HG02943 (cell line): ENCODE results near the gene UPF1.

ENCODE experiments used
- ATAC-seq: cut with Tn5 transposase; IDR thresholded peaks from one replicate; pipeline ENCODE4 v1.9.1; 2021; ENCODE audit warnings: mild to moderate bottlenecking, low read depth, moderate library complexity; ENCODE audit not compliant: unreplicated experiment

UPF1 gene

DNA sequence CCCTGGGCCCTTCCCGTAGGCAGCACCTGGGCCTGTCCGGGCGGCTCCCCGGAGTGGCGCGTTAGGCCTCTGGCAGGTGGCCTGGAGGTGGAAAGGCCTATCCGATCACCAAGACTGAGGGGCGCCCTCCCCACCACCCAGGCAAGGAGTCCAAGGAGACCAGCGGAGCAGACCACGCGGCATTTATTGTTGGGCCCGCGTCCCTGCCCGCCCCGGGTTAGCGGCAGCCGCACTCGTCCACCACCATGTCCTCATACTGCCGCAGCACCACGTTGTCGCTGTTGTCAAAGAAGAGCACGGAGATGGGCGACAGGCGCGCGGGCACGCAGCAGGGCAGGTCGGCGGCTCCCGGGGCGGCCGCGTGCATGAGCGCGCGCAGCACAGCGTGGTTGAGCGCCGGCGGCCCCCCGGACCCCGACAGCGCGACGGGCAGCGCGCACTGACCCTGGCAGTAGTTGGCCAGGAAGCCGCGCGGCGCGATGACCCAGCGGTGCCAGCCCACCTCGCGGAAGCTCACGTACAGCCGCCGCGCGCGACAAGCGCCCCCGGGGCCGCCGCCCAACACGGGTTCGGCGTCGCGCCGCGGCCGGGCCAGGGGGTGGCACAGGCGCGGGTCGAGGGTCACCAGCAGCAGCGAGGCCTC, 36.7 kb downstream of the UPF1 start:
- ATAC-seq, result no peak

- no peak for ATAC-seq
These were observed 37.4 kb downstream of the UPF1 start for GRCh38 chr19:18869023-18869618.

DNA sequence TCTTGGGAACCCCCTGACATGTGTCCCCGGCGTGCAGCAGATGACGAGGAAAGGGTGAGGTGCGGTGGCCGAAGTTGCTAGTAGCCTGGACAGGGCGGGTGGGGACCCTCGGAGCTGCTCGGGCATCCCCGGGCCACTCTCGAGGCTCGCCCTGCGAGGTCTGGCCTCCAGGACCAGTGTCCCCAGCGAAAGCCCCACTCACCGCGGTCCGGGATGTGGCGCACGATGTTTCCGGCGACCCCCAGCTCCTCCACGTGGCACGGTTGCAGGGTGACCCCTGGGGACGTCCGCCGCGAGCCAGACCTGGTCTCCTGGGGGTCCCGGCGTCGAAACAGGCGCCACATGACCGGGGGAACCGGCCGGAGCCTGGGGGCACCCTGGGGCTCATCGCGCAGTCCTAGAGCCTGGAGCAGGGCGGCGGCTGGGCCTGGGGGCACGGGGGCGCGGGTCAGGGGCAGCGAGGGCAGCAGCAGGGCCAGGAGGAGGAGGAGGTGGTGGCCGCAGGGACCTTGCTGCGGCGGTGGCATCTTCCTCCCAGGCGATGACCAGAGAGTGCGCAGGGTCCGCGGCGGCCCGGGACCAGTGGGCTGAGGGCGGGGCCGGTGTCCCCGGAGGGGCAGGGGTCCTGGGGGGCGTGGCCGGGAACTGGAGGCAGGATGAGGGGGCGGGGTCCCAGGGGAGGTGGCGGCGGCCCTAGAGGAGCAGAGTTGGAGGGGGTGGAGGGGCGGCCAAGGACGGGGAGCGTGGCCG, 38.2 kb downstream of the UPF1 start:
- no peak for ATAC-seq

DNA sequence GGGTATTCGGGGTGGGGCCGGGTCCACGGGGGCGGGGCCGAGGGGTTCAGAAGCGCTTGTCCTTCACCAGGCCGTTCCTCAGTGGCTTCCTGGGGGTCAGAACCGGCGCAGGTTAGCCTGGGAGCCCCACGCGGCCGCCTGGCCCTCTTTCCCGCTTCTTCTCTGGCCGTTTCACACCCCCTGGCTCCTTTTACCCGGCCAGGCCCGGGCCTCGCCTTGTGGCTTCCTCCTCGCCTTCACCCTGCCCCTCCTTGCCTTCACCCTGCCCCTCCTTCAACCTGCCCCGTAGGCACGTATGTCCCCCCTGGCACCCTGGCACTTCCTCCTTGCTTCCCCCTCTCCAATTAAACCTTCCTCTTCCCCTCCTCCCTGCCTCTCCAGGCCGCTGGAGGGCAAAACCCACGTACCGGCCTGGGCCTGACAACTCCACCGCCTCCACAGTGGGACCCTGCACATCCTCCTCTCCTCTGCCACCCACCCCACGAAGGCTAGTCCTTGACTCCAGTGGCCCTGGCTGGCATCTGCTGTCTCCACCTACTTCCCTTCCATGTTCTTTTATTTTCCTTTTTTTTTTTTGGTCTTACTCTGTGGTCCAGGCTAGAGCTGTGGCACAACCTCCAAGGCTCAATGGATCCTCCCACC, 38.9 kb downstream of the UPF1 start:
- no peak for ATAC-seq

DNA sequence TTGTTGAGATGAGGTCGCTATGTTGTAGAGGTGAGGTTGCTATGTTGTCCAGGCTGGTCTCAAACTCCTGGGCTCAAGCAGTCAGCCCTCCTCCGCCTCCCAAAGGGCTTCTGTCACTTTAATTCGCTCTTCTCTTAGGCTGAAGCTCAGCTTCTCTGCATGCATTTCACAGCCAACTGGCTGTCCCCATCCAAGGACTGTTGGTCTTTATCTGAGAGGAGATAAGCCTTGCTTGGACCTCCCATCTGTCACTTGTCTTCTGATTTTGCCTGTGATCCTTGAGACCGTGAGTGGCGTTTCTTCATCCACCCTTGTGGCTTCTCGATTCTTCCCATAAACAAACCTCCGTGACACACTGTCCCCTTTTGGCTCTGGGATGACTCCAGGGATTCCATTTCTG, 39.8 kb downstream of the UPF1 start:
- no peak for ATAC-seq

DNA sequence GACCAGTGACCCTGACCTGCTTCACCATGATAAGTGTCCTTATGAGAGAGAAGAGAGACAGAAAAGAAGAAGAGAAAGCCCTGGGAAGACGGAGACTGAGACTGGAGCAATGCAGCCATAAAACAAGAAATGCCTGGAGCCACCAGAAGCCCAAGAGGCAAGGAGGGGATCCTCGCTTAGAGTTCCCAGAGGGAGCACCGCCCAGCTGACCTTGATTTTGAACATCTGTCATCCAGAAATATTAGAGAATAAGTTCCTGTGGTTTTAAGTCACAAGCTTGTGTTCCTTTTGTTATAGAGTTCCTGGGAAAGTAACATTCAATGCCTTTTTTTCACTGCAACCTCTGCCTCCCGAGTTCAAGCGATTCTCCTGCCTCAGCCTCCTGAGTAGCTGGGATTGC, 44.0 kb downstream of the UPF1 start:
- ATAC-seq, result no peak

DNA sequence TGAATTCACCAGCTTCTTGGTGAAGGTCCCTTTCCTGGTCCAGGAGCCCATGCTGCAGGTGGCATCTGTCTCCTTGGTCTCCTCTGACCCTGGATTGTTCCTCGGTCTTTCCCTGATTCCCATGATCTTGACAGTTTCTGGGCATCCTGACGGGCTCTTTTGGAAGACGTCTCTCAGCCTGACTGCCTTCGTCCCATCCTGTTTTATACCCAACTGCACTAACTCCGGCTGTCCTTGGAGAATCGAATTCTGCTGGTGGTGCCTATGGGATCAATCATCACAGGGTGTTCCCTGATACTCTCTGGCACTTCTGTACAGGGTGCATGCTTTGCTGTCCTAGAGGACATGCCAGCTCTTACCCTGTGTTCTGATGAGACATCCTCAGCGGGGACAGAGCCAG, 45.1 kb downstream of the UPF1 start:
- no peak for ATAC-seq

DNA sequence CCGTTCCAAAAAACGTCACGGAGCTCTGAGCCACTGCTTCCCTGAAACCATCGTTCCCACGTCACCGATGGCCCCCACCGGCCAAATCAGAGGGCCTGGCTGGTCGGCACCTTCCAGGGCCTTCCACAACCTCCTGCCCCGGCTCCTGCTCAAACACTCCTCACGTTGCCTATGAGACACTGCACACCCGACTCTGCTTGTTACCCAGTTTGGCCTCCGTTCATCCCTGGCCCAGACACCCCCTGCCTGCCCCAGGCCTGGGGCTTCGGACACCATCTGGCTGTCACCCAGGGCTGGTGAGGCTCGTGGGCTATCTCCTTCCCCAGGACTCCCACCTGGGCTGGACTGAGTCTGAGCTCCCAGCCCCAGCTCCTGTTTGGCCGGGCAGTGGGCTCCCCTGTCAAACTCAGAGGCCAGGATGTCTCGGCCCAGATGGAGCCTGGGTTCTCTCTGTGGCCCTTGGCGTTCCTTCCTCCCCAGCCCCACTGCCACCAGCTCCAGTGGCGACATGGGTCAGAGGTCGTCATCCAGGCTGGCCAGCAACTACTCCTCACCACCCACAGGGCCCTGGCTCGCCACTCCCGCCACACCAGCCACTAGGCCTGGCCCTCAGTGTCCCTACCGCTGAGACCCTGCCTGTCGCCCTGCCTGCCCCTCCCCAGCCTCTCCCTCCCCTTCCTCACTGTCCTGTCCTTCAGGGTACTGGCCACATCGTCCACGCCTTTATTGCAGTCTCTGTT, 46.5 kb downstream of the UPF1 start:
- no peak for ATAC-seq

GRCh38 chr19:18878858-18879578, 47.3 kb downstream of the UPF1 start:
- no peak for ATAC-seq

DNA sequence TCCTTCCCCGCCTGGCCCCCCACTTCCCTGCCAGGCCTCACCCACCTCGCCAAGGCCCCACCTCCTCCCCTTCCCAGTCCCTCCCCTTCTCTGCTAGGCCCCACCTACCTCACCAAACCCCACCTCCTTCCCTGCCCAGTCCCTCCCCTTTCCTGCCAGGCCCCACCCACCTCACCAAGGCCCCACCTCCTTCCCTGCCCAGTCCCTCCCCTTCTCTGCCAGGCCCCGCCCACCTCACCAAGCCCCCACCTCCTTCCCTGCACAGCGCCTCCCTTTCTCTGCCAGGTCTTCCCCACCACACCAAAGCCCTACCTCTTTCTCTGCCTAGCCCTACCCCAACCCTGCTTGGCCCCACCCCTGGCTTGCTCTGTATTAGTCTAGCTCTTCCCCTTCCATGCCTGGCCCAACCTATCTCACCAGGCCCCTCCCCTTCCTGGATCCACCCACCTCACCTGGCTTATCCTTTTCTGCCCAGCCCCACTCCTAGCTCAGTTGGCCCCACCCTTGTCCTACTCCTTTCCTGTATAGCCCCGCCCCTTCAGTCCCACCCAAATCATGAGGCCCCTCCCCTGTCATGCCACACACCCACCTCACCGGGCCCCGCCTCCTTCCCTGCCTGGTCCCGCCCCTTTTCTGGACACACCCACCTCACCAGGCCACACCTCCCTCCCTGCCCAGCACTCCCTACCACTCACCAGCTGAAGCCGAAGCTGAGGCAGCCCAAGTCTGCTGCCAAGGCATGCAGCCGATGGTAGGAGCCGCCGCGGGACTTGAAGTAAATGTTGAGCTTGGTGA, 48.0 kb downstream of the UPF1 start:
- no peak for ATAC-seq

DNA sequence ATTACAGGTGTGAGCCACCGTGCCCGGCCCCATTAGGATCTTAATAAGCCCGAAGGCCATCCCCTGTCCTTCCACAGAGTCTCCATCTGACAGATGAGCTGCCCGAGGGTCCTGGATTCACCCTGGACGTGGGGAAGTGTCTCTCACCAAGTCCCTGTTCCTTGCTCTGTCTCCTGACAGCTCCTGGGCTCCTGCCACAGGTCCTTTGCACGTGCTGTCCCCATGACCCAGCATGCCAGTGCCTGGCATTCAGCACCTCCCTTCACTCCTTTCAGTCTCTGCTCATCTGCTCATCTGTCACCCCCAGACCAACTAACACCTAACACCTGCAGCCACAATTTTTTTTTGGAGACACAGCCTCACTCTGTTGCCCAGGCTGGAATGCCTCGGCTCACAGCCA, 49.7 kb downstream of the UPF1 start:
- no peak for ATAC-seq

- ATAC-seq, result no peak
These were observed 52.0 kb downstream of the UPF1 start for GRCh38 chr19:18883526-18884304.

DNA sequence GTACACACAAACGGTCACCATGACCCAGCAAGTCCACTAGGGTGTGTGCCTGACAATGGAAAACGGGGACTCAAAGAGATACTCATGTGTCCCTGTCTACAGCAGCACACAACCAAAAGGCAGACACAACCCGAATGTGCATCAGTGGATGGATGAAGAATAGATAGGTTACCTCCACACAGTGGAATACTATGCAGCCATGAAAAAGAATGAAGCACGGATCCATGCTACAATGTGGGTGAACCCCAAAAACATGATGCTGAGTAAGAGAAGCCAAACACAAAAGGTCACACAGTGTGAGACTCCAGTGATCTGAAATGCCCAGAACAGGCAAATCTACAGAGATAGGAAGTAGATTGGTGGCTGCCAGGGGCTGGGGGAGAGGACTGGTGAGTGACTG, 55.2 kb downstream of the UPF1 start:
- no peak for ATAC-seq

- ATAC-seq, result no peak
These were observed 58.4 kb downstream of the UPF1 start for GRCh38 chr19:18889949-18890745.

DNA sequence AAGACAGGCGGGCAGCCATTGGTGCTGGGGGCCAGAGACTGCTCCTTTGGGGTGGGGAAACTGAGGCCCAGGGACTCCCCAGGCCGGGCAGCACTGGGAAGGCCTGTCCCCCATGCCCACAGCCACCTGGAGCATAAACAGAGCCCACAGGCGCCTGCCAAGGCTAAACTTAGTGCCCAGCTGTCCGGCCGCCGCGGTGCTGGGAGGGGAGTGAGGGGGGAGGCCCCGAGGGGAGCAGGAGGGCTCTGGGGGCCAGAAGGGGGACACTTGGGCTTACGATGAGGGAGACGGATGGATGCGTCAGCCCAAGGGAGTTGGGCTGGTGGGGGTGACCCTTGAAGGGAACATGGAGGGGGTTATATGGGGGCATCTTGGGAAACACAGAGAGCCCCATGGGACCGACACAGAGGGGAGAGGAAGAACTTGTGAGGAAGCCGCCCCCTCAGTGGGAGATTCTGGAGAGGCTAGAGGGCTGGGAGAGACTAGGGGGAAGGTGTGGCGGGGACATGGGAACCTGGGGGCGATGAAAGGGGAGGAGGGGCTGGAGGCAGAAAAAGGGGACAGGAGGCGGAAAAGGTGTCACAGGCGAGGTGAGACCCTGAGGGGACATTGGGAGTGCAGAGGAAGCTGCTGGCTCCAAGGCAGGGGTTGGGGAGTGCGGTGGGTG, 62.0 kb downstream of the UPF1 start:
- no peak for ATAC-seq

GRCh38 chr19:18894254-18895037, 62.7 kb downstream of the UPF1 start:
- no peak for ATAC-seq
